ENCODE data around the gene CDH23. TPM values are rescaled to one million over a fixed set of nuclear protein-coding genes. Genes with fewer than 3 reads are reported as not detected.

CDH23 gene
- polyA plus RNA-seq, 1 donor (not counting 4 experiments of a cell fraction or from before 2014, with no cell fraction given) = 0.01 TPM

- no peaks in the 10 kb centered on the region for H3K9me3 ChIP-seq (ENCODE audit: control insufficient read depth, low read depth, low read length)
- H3K4me3 ChIP-seq (ENCODE audit: control insufficient read depth in 2 of 3, extremely low read depth in 1 of 3, insufficient read depth in 2 of 3, low read depth in 1 of 3, low read length in 3 of 3) = no peak overlapping the region
- no peaks in the 10 kb centered on the region for H3K9me1 ChIP-seq (ENCODE audit: control insufficient read depth, extremely low read depth, insufficient read depth, low read length)
- no peak overlapping the region for H3K4me2 ChIP-seq (ENCODE audit: control insufficient read depth, extremely low read depth, insufficient read depth, low read depth, low read length)
- H4K20me1 ChIP-seq (ENCODE audit: control insufficient read depth, extremely low read depth, insufficient read depth, low read length) = no peaks in the 10 kb centered on the region
- TF ChIP-seq EZH2 (IDR thresholded peaks at IDR 0.05; ENCODE audit: low read length) (no peak), CTCF (optimal IDR thresholded peaks at IDR 0.05 in 1 of 3, IDR thresholded peaks at IDR 0.05 in 1 of 3, conservative IDR thresholded peaks at IDR 0.05 in 1 of 3; ENCODE audit: extremely low read depth in 1 of 3, insufficient read depth in 2 of 3, low read length in 3 of 3) (no peak)
- H3K9ac ChIP-seq (ENCODE audit: control insufficient read depth, extremely low read depth, insufficient read depth, low read length) = no peak overlapping the region
- no peaks in the 10 kb centered on the region for H3K4me1 ChIP-seq (ENCODE audit: control insufficient read depth, extremely low read depth, insufficient read depth, low read length)
- no peak overlapping the region for H2AFZ ChIP-seq (ENCODE audit: control insufficient read depth, low read length)
- H3K27me3 ChIP-seq (ENCODE audit: control insufficient read depth, extremely low read depth, insufficient read depth, low read length) = peaks cover 7% of the 10 kb centered on the region
- dilution Hi-C loops (cut with MboI; ENCODE audit: extremely low pct_ligation_motif_present, low sequenced_read_pairs) = no loop called here
- FAIRE-seq (no peak), DNase-seq (ENCODE audit: low read depth, low spot score) (no peak)
- H3K79me2 ChIP-seq (ENCODE audit: control insufficient read depth, insufficient read depth, low read length) = no peaks in the 10 kb centered on the region
- H3K27ac ChIP-seq (ENCODE audit: control insufficient read depth, insufficient read depth, low read length) = no peak overlapping the region
- H3K36me3 ChIP-seq (ENCODE audit: control insufficient read depth in 2 of 2, extremely low read depth in 1 of 2, insufficient read depth in 2 of 2, low read length in 2 of 2) = no peaks in the 10 kb centered on the region
Observed at GRCh38 chr10:71611709-71612422, 215.1 kb downstream of the CDH23 start.

GRCh38 chr10:71613261-71613777 is 216.6 kb downstream of the CDH23 start:
- H3K36me3 ChIP-seq (ENCODE audit: control insufficient read depth in 2 of 2, extremely low read depth in 1 of 2, insufficient read depth in 2 of 2, low read length in 2 of 2) = no peaks in the 10 kb centered on the region
- H3K79me2 ChIP-seq (ENCODE audit: control insufficient read depth, insufficient read depth, low read length) = no peaks in the 10 kb centered on the region
- H4K20me1 ChIP-seq (ENCODE audit: control insufficient read depth, extremely low read depth, insufficient read depth, low read length) = no peaks in the 10 kb centered on the region
- no peak for TF ChIP-seq CTCF (optimal IDR thresholded peaks at IDR 0.05 in 1 of 3, IDR thresholded peaks at IDR 0.05 in 1 of 3, conservative IDR thresholded peaks at IDR 0.05 in 1 of 3; ENCODE audit: extremely low read depth in 1 of 3, insufficient read depth in 2 of 3, low read length in 3 of 3)
- no peak for TF ChIP-seq EZH2 (IDR thresholded peaks at IDR 0.05; ENCODE audit: low read length)
- dilution Hi-C loops (cut with MboI; ENCODE audit: extremely low pct_ligation_motif_present, low sequenced_read_pairs) = no loop called here
- DNase-seq (ENCODE audit: low read depth, low spot score) = no peak
- H3K27ac ChIP-seq (ENCODE audit: control insufficient read depth, insufficient read depth, low read length) = no peak overlapping the region
- H3K9ac ChIP-seq (ENCODE audit: control insufficient read depth, extremely low read depth, insufficient read depth, low read length) = no peak overlapping the region
- H3K4me1 ChIP-seq (ENCODE audit: control insufficient read depth, extremely low read depth, insufficient read depth, low read length) = no peaks in the 10 kb centered on the region
- no peak overlapping the region for H3K4me2 ChIP-seq (ENCODE audit: control insufficient read depth, extremely low read depth, insufficient read depth, low read depth, low read length)
- H3K27me3 ChIP-seq (ENCODE audit: control insufficient read depth, extremely low read depth, insufficient read depth, low read length) = peaks cover 3% of the 10 kb centered on the region
- FAIRE-seq = no peak
- H3K4me3 ChIP-seq (ENCODE audit: control insufficient read depth in 2 of 3, extremely low read depth in 1 of 3, insufficient read depth in 2 of 3, low read depth in 1 of 3, low read length in 3 of 3) = no peak overlapping the region
- no peaks in the 10 kb centered on the region for H3K9me1 ChIP-seq (ENCODE audit: control insufficient read depth, extremely low read depth, insufficient read depth, low read length)
- H3K9me3 ChIP-seq (ENCODE audit: control insufficient read depth, low read depth, low read length) = no peaks in the 10 kb centered on the region
- H2AFZ ChIP-seq (ENCODE audit: control insufficient read depth, low read length) = no peak overlapping the region
